Neuron (in vitro differentiated cells): ENCODE data around the gene GSKIP.
A peak's percentile ranks its signal among the peaks of the same experiment; 100 is the strongest.

Experiments used
- H2AFZ ChIP-seq: one replicate; pipeline ENCODE4 v1.6.1; 2013; ENCODE audit warnings: low read depth, mild to moderate bottlenecking, inconsistent platforms, low read length, moderate library complexity
- H3K27me3 ChIP-seq: one replicate; pipeline ENCODE4 v1.6.1; 2013; ENCODE audit warnings: low read length; ENCODE audit not compliant: insufficient read depth
- H3K36me3 ChIP-seq: one replicate; pipeline ENCODE4 v1.6.1; 2013; ENCODE audit warnings: low read length; ENCODE audit not compliant: insufficient read depth
- H3K4me1 ChIP-seq: one replicate; pipeline ENCODE4 v1.6.1; 2013; ENCODE audit warnings: low read length; ENCODE audit not compliant: insufficient read depth
- H3K4me3 ChIP-seq: 2 replicates; pipeline ENCODE4 v1.5.1; 2013; ENCODE audit warnings: mild to moderate bottlenecking, low read length, moderate library complexity
- H3K9me3 ChIP-seq: one replicate; pipeline ENCODE4 v1.6.1; 2013; ENCODE audit warnings: low read length

Gene GSKIP

GRCh38 chr14:96385385-96385784, 22.1 kb downstream of the GSKIP start:
- Histone ChIP-seq H3K36me3 (peaks cover 40% of the 10 kb centered on the region), H3K9me3 (no peaks in the 10 kb centered on the region), H3K27me3 (no peaks in the 10 kb centered on the region), H2AFZ (no peak overlapping the region), H3K4me3 (no peak overlapping the region), H3K4me1 (no peaks in the 10 kb centered on the region)

DNA sequence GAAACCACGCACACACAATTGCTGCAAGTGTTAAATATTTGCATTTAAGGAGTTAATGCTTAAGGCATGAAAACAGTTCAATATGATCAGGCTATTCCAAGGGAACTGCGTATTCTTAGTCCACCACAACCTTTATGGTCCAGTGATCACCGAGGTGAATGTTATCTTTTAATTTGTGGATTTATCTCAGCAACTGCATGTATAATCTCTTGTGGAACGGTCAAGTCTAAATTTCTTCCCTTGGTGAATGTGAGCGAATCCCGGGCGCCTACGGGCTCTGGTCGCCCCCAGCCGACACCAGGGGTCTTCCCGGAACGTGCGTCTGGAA, 27.6 kb downstream of the GSKIP start:
- no peaks in the 10 kb centered on the region for H3K9me3 ChIP-seq
- H3K4me1 ChIP-seq, result peaks cover 10% of the 10 kb centered on the region
- peak overlapping the region; percentile 98 for H2AFZ ChIP-seq
- H3K4me3 ChIP-seq, result peak overlapping the region; percentile 81
- peaks cover 7% of the 10 kb centered on the region for H3K36me3 ChIP-seq
- no peaks in the 10 kb centered on the region for H3K27me3 ChIP-seq

DNA sequence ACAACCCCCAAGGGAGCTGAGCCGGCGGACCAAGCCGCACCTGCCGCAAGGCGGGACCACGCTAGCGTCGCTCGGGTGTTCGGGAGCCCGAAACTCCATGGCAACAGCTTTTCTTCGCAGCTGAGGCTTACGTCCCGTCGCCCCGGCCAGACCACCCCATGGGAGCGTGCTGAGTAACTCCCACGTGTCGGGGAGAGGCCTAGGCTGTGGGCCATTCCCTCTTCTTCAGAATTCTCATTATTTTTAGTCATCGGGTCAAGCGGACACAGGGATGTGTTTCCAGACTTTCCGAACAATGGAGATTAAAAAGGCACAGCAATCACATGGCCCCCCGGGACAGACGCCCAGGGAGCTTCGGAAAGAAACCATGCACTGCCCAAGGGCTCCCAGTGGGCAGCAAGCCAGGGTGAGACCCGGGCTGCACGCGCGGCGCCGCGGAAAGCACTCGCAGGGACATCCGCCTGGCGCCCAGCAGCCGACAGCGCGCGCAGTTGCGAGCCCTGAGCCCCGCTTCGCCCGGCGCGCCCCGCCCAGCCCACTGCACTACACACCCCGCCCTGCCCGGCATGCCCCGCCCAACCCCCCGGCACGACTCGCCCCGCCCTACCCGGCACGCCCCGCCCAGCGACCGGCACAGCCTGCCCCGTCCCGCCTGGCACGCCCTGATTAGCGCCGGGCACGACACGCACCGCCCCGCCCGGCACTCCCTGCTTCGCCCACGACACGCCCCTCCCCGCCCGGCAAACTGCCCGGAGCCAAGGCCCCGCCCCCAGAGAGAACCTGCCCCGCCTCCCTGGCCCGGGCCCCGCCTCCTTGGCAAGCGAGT, 28.2 kb downstream of the GSKIP start:
- H3K4me1 ChIP-seq, result peaks cover 10% of the 10 kb centered on the region
- no peaks in the 10 kb centered on the region for H3K27me3 ChIP-seq
- peak overlapping the region; percentile 81 for H3K4me3 ChIP-seq
- H3K36me3 ChIP-seq, result peaks cover 2% of the 10 kb centered on the region
- no peaks in the 10 kb centered on the region for H3K9me3 ChIP-seq
- H2AFZ ChIP-seq, result peak overlapping the region; percentile 98

GRCh38 chr14:96393071-96393691, 29.9 kb downstream of the GSKIP start:
- H3K4me3 ChIP-seq, result no peak overlapping the region
- H3K36me3 ChIP-seq, result peaks cover 2% of the 10 kb centered on the region
- no peaks in the 10 kb centered on the region for H3K27me3 ChIP-seq
- no peaks in the 10 kb centered on the region for H3K9me3 ChIP-seq
- H3K4me1 ChIP-seq, result peaks cover 10% of the 10 kb centered on the region
- no peak overlapping the region for H2AFZ ChIP-seq

DNA sequence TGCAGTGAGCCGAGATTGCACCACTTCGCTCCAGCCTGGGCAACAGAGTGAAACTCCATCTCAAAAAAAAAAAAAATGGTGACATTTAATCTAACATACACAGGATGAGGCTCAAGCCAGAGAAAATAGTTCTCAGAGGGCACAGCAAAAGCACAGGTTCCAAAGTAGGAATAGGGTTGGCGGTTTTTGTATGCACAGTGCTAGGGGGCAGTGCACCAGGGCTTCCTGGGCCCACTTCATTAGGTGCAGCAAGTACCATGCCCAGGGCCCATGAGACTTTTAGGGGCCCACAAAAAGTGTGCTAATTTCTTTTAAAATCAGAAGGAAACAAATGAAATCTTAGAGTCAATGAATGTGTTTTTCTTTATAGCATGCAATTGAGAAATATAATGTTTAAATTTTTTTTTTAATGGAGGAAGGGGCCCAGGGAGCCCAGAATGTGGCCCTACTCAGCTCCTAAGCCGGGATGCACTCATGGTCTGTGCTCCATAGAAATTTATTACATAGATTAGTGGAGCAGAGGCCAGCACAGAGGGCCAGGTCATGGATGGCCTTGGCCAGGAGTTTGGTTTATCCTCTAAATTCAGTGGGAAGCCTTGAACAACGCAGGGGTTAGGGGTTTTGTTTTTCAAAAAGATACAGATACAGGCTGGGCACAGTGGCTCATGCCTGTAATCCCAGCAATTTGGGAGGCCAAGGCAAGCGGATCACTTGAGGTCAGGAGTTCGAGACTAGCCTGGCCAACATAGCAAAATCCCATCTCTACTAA, 30.9 kb downstream of the GSKIP start:
- no peaks in the 10 kb centered on the region for H3K9me3 ChIP-seq
- no peak overlapping the region for H2AFZ ChIP-seq
- peaks cover 10% of the 10 kb centered on the region for H3K4me1 ChIP-seq
- H3K36me3 ChIP-seq, result no peaks in the 10 kb centered on the region
- H3K4me3 ChIP-seq, result no peak overlapping the region
- H3K27me3 ChIP-seq, result no peaks in the 10 kb centered on the region

DNA sequence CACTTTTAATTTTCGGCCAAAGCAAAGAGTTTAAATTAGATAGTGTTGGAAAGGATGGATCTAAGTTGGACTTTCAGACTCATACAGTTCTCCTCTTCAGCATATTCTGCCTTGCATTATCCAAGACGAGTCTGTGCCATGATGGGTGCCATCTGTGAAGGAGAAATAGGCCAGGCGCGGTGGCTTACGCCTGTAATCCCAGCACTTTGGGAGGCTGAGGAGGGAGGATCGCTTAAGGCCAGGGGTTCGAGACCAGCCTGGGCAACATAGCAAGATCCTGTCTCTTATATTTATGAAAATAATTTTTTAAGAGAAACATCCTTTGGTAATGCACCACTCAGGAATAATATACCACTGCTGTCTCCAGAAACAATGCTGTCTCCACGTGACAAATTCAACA, 35.1 kb downstream of the GSKIP start:
- no peak overlapping the region for H2AFZ ChIP-seq
- H3K27me3 ChIP-seq, result no peaks in the 10 kb centered on the region
- H3K36me3 ChIP-seq, result no peaks in the 10 kb centered on the region
- no peaks in the 10 kb centered on the region for H3K9me3 ChIP-seq
- no peaks in the 10 kb centered on the region for H3K4me1 ChIP-seq
- H3K4me3 ChIP-seq, result no peak overlapping the region

DNA sequence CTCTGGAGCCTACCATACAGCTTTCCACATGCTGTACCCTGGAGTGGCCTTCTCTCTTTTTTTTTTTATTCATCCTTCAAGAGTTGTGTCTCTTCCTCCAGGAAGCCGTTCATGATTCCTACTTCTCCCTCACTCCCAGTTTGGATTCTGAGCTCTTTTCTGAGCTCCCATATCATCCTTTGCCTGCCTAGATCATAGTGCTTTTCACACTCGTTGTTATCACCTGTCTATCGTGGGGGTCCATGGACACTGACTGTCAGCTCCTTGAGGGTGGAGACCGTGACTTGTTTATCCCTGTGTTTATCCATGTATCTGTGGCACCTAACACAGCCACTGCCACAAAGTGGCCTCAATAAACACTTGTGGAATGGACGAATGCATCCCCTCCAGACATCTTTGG, 35.6 kb downstream of the GSKIP start:
- Histone ChIP-seq H3K36me3 (no peaks in the 10 kb centered on the region), H3K4me3 (no peak overlapping the region), H3K4me1 (no peaks in the 10 kb centered on the region), H3K27me3 (no peaks in the 10 kb centered on the region), H3K9me3 (no peaks in the 10 kb centered on the region), H2AFZ (no peak overlapping the region)

DNA sequence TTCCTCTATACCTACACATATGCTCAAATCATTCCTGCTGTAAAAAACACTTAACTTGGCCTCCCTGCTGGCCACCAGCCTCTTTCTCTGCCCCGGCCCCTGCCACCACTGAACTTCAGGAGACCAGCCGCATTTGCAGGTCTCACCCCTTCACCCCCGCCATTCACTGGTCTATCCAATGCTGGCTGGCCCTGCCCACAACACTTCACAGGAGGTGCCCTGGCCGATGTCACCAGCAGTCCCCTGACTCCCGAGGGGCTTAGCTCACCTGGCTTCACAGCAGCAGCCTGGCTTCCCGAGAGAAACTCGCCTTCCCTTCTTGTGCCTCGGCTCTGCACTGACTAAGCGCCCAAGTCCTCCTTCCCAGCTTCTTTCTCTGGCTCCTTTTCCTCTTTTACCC, 36.1 kb downstream of the GSKIP start:
- H3K4me1 ChIP-seq, result no peaks in the 10 kb centered on the region
- H3K4me3 ChIP-seq, result no peak overlapping the region
- H3K27me3 ChIP-seq, result no peaks in the 10 kb centered on the region
- H3K36me3 ChIP-seq, result no peaks in the 10 kb centered on the region
- no peaks in the 10 kb centered on the region for H3K9me3 ChIP-seq
- no peak overlapping the region for H2AFZ ChIP-seq

DNA sequence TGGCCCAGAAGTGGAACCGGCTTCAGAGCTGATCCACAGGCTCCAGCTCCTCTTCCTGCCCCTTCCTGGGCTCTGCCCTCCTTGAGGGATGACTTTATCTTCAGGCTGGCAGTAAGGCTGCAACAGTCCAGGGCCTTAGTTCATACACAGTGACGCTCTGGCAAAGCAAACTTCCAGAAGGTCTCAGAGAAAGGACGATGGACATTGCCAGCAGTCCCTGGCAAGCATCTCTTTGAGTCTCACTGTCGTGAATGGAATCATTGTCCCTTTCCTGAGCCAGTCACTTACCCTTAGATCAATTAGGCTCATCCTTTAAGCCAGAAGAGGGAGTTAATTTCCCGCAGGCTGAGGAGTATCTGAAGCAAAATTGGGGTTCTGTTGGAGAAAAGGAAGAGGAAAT, 37.2 kb downstream of the GSKIP start:
- no peak overlapping the region for H3K4me3 ChIP-seq
- H3K4me1 ChIP-seq, result no peaks in the 10 kb centered on the region
- H3K36me3 ChIP-seq, result no peaks in the 10 kb centered on the region
- H2AFZ ChIP-seq, result no peak overlapping the region
- no peaks in the 10 kb centered on the region for H3K27me3 ChIP-seq
- no peaks in the 10 kb centered on the region for H3K9me3 ChIP-seq

DNA sequence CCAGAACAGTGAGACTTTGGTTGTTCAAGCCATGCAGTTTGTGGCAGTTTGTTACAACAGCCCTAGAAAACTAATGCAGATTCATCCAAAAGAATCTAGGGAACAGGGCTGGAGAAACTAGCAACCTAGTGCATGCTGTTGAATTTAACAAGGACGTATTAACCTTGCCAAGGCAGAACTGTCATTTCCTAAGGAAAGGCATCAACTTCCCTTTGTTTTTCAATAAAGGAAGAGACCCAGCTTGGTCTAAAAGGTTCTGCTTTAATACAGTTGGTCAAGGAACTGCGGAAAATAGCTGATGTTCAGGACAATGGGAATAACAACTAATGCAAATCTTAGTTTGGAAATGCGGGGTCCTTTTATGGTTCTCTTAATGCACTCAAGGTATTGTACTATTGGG, 40.1 kb downstream of the GSKIP start:
- Histone ChIP-seq H3K4me1 (no peaks in the 10 kb centered on the region), H3K36me3 (no peaks in the 10 kb centered on the region), H3K27me3 (no peaks in the 10 kb centered on the region), H2AFZ (no peak overlapping the region), H3K9me3 (no peaks in the 10 kb centered on the region), H3K4me3 (no peak overlapping the region)

DNA sequence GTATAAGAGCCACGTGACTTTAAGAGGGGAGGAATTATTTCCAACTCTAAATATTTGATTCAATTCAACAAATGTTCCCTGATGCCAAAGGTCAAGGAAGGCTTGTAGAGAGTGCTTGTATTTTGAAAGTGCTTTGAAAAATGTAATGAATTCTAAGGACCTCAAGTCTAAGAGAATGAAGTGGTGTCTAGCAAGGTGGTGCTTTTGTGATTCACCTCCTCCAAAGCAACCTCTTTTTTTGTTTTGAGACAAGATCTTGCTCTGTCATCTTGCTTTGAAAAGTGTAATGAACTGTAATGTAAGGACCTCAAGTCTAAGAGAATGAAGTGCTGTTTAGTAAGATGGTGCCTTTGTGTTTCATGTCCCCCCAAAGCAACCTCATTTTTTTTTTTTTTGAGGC, 42.4 kb downstream of the GSKIP start:
- no peak overlapping the region for H3K4me3 ChIP-seq
- H3K4me1 ChIP-seq, result no peaks in the 10 kb centered on the region
- H2AFZ ChIP-seq, result no peak overlapping the region
- H3K27me3 ChIP-seq, result no peaks in the 10 kb centered on the region
- H3K36me3 ChIP-seq, result no peaks in the 10 kb centered on the region
- no peaks in the 10 kb centered on the region for H3K9me3 ChIP-seq

DNA sequence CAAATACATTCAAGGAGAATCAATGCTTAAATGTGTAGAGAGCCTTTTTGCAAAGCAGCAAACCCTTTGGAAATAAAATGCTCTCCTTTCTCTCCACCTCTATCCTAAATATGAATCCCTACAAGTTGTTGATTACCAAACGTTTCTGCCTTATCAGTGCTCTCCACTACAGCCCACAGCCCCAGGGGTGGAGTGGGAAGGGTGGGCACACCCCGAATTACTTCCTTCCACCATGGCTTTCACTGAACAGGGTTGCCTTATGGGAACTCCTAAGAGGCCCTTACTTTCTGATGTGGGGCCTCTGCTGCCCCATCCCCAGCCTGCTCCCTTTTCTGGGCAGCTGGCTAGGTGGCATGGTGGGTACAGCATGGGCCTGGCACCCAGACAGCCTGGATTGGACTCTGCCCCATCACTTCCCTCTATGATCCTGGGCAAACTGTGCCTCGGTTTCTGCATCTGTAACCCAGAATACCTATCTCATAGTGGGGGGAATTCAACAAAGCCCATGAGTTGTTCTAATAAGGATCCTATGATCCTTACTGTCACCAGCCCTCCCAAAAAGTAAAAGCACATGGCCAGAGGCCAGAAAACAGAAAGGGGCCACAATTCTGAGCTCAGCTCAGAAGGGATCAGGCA, 44.7 kb downstream of the GSKIP start:
- Histone ChIP-seq H3K27me3 (no peaks in the 10 kb centered on the region), H3K4me1 (no peaks in the 10 kb centered on the region), H3K4me3 (no peak overlapping the region), H3K36me3 (no peaks in the 10 kb centered on the region), H2AFZ (no peak overlapping the region), H3K9me3 (no peaks in the 10 kb centered on the region)

GRCh38 chr14:96408608-96409007, 45.3 kb downstream of the GSKIP start:
- H3K9me3 ChIP-seq, result no peaks in the 10 kb centered on the region
- H3K4me3 ChIP-seq, result no peak overlapping the region
- H2AFZ ChIP-seq, result no peak overlapping the region
- H3K36me3 ChIP-seq, result no peaks in the 10 kb centered on the region
- H3K4me1 ChIP-seq, result no peaks in the 10 kb centered on the region
- H3K27me3 ChIP-seq, result no peaks in the 10 kb centered on the region
